ENCODE measurements around the gene GALNTL6. TPM values are rescaled to one million over a fixed set of nuclear protein-coding genes. Genes with fewer than 3 reads are reported as not detected.

Gene GALNTL6
- total RNA-seq, 2 donors from 2014 or later: 0.08 TPM; not detected in 1

GRCh38 chr4:172369471-172369959, 556.3 kb downstream of the GALNTL6 start:
- DNase-seq (ENCODE audit: low spot score): no peak
- no peak for TF ChIP-seq CTCF (IDR thresholded peaks at IDR 0.05)
- H3K4me1 ChIP-seq: no peaks in the 10 kb centered on the region
- H3K4me3 ChIP-seq: no peak overlapping the region
- H3K9me3 ChIP-seq: peaks cover 0 to 8% of the 10 kb centered on the region in 2 donors
- H3K27me3 ChIP-seq: no peaks in the 10 kb centered on the region
- no peak overlapping the region for H3K27ac ChIP-seq
- H3K36me3 ChIP-seq: no peaks in the 10 kb centered on the region

GRCh38 chr4:172377486-172378140, 564.4 kb downstream of the GALNTL6 start:
- DNase-seq (ENCODE audit: low spot score): no peak
- no peaks in the 10 kb centered on the region for H3K27me3 ChIP-seq

GRCh38 chr4:172379834-172380233, 566.6 kb downstream of the GALNTL6 start:
- H3K9me3 ChIP-seq: peaks cover 0 to 7% of the 10 kb centered on the region in 2 donors
- no peak for TF ChIP-seq CTCF (IDR thresholded peaks at IDR 0.05)
- DNase-seq (ENCODE audit: low spot score): no peak
- H3K27me3 ChIP-seq: no peaks in the 10 kb centered on the region
- H3K4me3 ChIP-seq: no peak overlapping the region
- H3K36me3 ChIP-seq: no peaks in the 10 kb centered on the region
- H3K27ac ChIP-seq: no peak overlapping the region
- no peaks in the 10 kb centered on the region for H3K4me1 ChIP-seq

More at GRCh38 chr4:172377486-172378140, 564.4 kb downstream of the GALNTL6 start:
- no peak overlapping the region for H3K4me3 ChIP-seq
- no peak overlapping the region for H3K27ac ChIP-seq
- TF ChIP-seq CTCF (IDR thresholded peaks at IDR 0.05): no peak
- H3K4me1 ChIP-seq: no peaks in the 10 kb centered on the region
- H3K9me3 ChIP-seq: peaks cover 0 to 7% of the 10 kb centered on the region in 2 donors
- no peaks in the 10 kb centered on the region for H3K36me3 ChIP-seq

- no peaks in the 10 kb centered on the region for H3K27me3 ChIP-seq
- no peaks in the 10 kb centered on the region for H3K4me1 ChIP-seq
- no peak overlapping the region for H3K27ac ChIP-seq
- no peak for TF ChIP-seq CTCF (IDR thresholded peaks at IDR 0.05)
- H3K36me3 ChIP-seq: no peaks in the 10 kb centered on the region
- DNase-seq (ENCODE audit: low spot score): no peak
- peaks cover 0 to 5% of the 10 kb centered on the region in 2 donors for H3K9me3 ChIP-seq
- H3K4me3 ChIP-seq: no peak overlapping the region
Observed at GRCh38 chr4:172390331-172390730, 577.1 kb downstream of the GALNTL6 start.

GRCh38 chr4:172392741-172393140, 579.5 kb downstream of the GALNTL6 start:
- no peak for DNase-seq (ENCODE audit: low spot score)
- Histone ChIP-seq H3K4me3 (no peak overlapping the region), H3K9me3 (no peaks in the 10 kb centered on the region), H3K36me3 (no peaks in the 10 kb centered on the region), H3K27ac (no peak overlapping the region), H3K27me3 (no peaks in the 10 kb centered on the region), H3K4me1 (no peaks in the 10 kb centered on the region)
- TF ChIP-seq CTCF (IDR thresholded peaks at IDR 0.05): no peak

GRCh38 chr4:172393220-172393619, 580.0 kb downstream of the GALNTL6 start:
- no peak for DNase-seq (ENCODE audit: low spot score)
- H3K27ac ChIP-seq: no peak overlapping the region
- TF ChIP-seq CTCF (IDR thresholded peaks at IDR 0.05): no peak
- no peaks in the 10 kb centered on the region for H3K4me1 ChIP-seq
- no peaks in the 10 kb centered on the region for H3K27me3 ChIP-seq
- no peak overlapping the region for H3K4me3 ChIP-seq
- H3K36me3 ChIP-seq: no peaks in the 10 kb centered on the region
- no peaks in the 10 kb centered on the region for H3K9me3 ChIP-seq
